WERI-Rb-1 (cell line): ENCODE data around the gene C1orf56.

Source experiments
- DNase-seq: peaks from one replicate; pipeline ENCODE4 v3.0.0-alpha.2; 2020
- H3K27ac ChIP-seq: fragments of 250-450 bp; sonication (Bioruptor Pico); 2 replicates; pipeline ENCODE4 v1.5.1; 2020; ENCODE audit warnings: mild to moderate bottlenecking, moderate library complexity
- H3K27me3 ChIP-seq: fragments of 250-450 bp; sonication (Bioruptor Pico); 2 replicates; pipeline ENCODE4 v1.5.1; 2021; ENCODE audit warnings: mild to moderate bottlenecking, low read depth, moderate library complexity; ENCODE audit not compliant: insufficient read depth, severe bottlenecking
- H3K36me3 ChIP-seq: fragments of 250-450 bp; sonication (Bioruptor Pico); 2 replicates; pipeline ENCODE4 v1.5.1; 2020; ENCODE audit warnings: mild to moderate bottlenecking, moderate library complexity
- H3K4me3 ChIP-seq: 2 replicates; pipeline ENCODE4 v1.5.1; 2011; ENCODE audit warnings: low read depth, mild to moderate bottlenecking, control low read depth, low read length
- H3K9me3 ChIP-seq: fragments of 250-450 bp; sonication (Bioruptor Pico); 2 replicates; pipeline ENCODE4 v1.5.1; 2021; ENCODE audit warnings: mild to moderate bottlenecking, moderate library complexity; ENCODE audit not compliant: severe bottlenecking
- CTCF ChIP-seq: IDR thresholded peaks from 2 replicates; pipeline ENCODE4 v1.5.1; 2011; ENCODE audit warnings: low read depth, mild to moderate bottlenecking, control low read depth, inconsistent platforms, low read length

The C1orf56 gene

DNA sequence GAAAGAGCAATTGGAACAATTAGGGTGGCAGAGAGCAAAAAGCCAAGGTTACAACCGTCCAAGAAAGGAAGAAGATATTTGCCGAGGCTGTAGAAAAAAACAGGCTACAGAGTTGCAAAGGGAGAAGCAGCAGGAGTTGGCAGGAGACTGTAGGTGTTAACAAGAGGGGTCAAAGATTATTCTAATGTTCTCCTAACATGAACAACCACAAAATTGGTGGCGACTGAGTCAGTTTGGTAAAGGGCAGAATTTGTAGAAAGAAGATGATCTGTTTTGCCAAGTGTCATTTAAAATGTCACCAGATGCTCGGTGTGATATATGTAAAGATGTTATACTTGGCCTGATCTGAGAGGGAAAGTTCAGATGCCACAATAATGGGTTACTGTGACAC is 39.7 kb upstream of the C1orf56 start:
- Histone ChIP-seq H3K27me3 (no peaks in the 10 kb centered on the region), H3K36me3 (peaks cover 10% of the 10 kb centered on the region), H3K27ac (peak overlapping the region; percentile 1), H3K4me3 (peak overlapping the region; percentile 76), H3K9me3 (no peaks in the 10 kb centered on the region)
- TF ChIP-seq CTCF: no peak
- no peak for DNase-seq

DNA sequence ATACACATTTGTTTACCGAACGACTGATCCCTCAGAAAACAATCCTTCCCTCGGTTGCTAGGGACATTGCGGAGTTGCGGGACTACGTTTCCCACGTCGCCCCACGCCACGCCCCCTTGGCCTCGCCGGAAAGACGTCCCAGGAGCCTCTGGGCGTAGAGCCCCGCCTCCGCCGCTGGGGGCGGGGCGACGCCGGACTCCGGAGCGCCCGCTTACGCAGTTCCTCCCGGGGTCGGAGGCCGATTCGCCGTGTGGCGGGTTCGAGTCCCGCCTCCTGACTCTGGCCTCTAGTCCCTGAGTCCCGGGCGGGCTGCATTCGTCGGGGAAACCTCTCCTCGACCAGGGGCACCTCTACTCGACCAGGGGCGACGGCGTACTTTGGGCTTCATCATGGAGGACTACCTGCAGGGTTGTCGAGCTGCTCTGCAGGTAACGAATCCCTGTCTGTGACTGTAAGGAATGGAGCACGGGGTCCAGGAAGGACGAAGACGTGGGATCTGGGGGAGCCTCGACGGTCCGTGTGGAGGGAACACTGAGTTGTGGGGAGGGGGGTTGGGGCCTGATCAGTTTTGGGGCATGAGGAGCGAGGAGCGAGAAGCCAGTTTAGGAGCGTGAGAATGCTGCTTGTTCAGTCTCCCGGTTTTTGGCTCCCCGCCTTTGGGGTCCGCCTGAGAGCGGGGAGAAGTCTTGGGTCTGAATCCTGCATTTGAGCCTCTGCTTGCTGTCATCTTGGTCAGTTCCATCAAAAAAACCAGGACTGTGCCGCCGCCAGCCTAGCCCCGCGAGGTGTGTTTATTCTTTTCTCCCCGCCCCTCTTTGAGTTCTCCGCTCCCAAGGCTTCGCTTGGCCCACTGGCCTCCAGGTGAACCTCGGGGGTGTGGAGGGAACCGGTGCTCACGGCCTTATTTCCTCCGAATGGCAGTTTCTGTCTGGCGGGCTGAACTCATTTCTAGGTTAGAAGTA is 39.0 kb upstream of the C1orf56 start, which contains the start of gene PRUNE1:
TSS of gene PRUNE1 (plus strand) at position 206 of the 962 bp plus-strand sequence. CDS start at position 390, 184 bp downstream.
- Histone ChIP-seq H3K27ac (peak within 1 kb of the TSS; percentile 67), H3K9me3 (no peaks in the 10 kb centered on the region), H3K27me3 (no peaks in the 10 kb centered on the region), H3K4me3 (peak within 1 kb of the TSS; percentile 76), H3K36me3 (peaks cover 10% of the 10 kb centered on the region)
- TF ChIP-seq CTCF: no peak
- peak; percentile 100 for DNase-seq

GRCh38 chr1:151009206-151009587 is 38.4 kb upstream of the C1orf56 start:
- H3K27ac ChIP-seq: no peak overlapping the region; the same call in 1 of the 2 replicates
- DNase-seq: no peak

GRCh38 chr1:151009674-151010345 is 37.7 kb upstream of the C1orf56 start:
- H3K27me3 ChIP-seq: no peaks in the 10 kb centered on the region
- H3K27ac ChIP-seq: no peak overlapping the region
- no peak for DNase-seq
- peaks cover 10% of the 10 kb centered on the region for H3K36me3 ChIP-seq
- H3K4me3 ChIP-seq: no peak overlapping the region
- no peak for TF ChIP-seq CTCF
- H3K9me3 ChIP-seq: no peaks in the 10 kb centered on the region

More at GRCh38 chr1:151009206-151009587, 38.4 kb upstream of the C1orf56 start:
- Histone ChIP-seq H3K27me3 (no peaks in the 10 kb centered on the region), H3K36me3 (peaks cover 10% of the 10 kb centered on the region), H3K9me3 (no peaks in the 10 kb centered on the region), H3K4me3 (peak overlapping the region; percentile 76)
- no peak for TF ChIP-seq CTCF

DNA sequence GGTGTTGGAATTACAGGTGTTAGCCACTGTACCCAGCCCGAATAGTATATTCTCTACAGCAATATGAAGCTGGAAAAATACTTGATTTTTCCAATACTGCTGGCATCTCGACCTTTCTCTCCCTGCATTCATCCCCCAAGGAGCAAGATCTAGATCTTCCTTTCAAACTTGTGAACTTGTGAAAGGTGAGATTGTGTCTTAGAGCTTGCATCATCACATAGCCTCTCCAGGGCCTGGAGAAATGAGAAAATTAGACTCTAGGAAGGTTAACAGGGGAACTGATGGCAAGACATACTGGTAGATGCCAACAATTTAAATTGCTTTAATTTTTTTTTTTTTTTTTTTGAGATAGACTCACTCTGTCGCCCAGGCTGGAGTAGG is 37.2 kb upstream of the C1orf56 start:
- Histone ChIP-seq H3K27ac (no peak overlapping the region), H3K36me3 (peaks cover 10% of the 10 kb centered on the region), H3K27me3 (no peaks in the 10 kb centered on the region), H3K9me3 (no peaks in the 10 kb centered on the region), H3K4me3 (no peak overlapping the region)
- no peak for TF ChIP-seq CTCF
- no peak for DNase-seq
